ENCODE results near the gene RGR.
A peak's percentile ranks its signal among the peaks of the same experiment; 100 is the strongest.

The RGR gene

DNA sequence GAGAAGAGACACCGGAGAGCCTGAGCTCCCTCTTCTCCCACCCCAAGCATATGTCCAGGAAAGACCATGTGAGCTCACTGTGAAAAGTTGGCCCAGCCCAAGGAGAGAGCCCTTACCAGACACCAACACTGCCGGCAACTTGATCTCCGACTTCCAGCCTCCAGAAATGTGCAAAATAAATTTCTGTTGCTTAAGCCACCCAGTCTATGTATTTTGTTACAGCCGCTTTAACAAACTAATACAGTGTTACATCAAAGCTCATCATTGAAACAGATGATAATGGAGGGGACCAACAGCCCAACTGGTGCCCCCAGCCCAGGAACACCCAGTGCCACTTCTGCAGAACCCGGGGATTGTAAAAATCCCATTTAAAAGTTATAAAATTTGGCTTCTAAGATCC lies 18.9 kb downstream of the RGR start:
- Histone ChIP-seq H3K27me3 (ENCODE audit: insufficient read depth, low read depth) (no peaks in the 10 kb centered on the region), H3K9ac (no peak overlapping the region), H3K4me3 (IDR thresholded peaks at IDR 0.05; ENCODE audit: insufficient read depth, low read depth, low read length) (no peak overlapping the region), H3K4me2 (no peak overlapping the region), H2AFZ (ENCODE audit: low read depth) (no peak overlapping the region), H4K20me1 (ENCODE audit: insufficient read depth) (no peaks in the 10 kb centered on the region), H3K36me3 (ENCODE audit: insufficient read depth) (no peaks in the 10 kb centered on the region), H3K27ac (no peak overlapping the region), H3K79me2 (ENCODE audit: insufficient read depth, low read depth) (no peaks in the 10 kb centered on the region), H3K4me1 (ENCODE audit: low read depth, poor library complexity, severe bottlenecking) (no peaks in the 10 kb centered on the region)
- TF ChIP-seq, protein P1, sequence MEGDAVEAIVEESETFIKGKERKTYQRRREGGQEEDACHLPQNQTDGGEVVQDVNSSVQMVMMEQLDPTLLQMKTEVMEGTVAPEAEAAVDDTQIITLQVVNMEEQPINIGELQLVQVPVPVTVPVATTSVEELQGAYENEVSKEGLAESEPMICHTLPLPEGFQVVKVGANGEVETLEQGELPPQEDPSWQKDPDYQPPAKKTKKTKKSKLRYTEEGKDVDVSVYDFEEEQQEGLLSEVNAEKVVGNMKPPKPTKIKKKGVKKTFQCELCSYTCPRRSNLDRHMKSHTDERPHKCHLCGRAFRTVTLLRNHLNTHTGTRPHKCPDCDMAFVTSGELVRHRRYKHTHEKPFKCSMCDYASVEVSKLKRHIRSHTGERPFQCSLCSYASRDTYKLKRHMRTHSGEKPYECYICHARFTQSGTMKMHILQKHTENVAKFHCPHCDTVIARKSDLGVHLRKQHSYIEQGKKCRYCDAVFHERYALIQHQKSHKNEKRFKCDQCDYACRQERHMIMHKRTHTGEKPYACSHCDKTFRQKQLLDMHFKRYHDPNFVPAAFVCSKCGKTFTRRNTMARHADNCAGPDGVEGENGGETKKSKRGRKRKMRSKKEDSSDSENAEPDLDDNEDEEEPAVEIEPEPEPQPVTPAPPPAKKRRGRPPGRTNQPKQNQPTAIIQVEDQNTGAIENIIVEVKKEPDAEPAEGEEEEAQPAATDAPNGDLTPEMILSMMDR (conservative IDR thresholded peaks at IDR 0.05; ENCODE audit: low read depth, low read length) = no peak

DNA sequence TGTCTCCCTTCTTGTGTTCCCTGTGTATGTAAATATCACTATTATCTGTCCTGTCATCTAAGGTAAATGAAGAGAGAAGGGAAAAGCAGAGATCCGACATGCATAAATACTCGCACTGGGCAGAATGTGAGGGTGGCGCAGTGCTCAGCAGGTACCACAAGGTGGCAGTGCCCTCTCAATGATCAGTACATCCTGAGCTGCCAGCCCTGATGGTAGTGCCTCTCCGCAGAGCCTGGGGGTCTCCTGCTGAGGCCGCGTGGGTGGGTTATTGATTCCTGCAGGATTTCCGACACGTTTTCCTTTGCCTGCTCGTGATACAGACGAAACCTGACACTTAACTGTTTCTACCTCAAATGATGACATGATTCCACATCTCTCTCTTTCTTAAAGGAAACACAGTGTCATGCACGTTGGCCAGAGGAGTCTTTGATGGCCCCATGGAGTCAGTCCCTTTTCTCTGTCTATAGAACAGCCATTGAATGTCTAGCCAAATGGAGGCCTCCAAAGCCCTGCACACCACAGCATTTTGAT lies 19.8 kb downstream of the RGR start:
- Histone ChIP-seq H3K4me1 (ENCODE audit: low read depth, poor library complexity, severe bottlenecking) (no peaks in the 10 kb centered on the region), H3K27ac (no peak overlapping the region), H3K79me2 (ENCODE audit: insufficient read depth, low read depth) (no peaks in the 10 kb centered on the region), H3K27me3 (ENCODE audit: insufficient read depth, low read depth) (no peaks in the 10 kb centered on the region), H3K36me3 (ENCODE audit: insufficient read depth) (no peaks in the 10 kb centered on the region), H3K4me2 (no peak overlapping the region), H2AFZ (ENCODE audit: low read depth) (no peak overlapping the region), H3K9ac (no peak overlapping the region), H3K4me3 (IDR thresholded peaks at IDR 0.05; ENCODE audit: insufficient read depth, low read depth, low read length) (no peak overlapping the region), H4K20me1 (ENCODE audit: insufficient read depth) (no peaks in the 10 kb centered on the region)
- TF ChIP-seq, protein P1 (conservative IDR thresholded peaks at IDR 0.05; ENCODE audit: low read depth, low read length) = peak; percentile 92

DNA sequence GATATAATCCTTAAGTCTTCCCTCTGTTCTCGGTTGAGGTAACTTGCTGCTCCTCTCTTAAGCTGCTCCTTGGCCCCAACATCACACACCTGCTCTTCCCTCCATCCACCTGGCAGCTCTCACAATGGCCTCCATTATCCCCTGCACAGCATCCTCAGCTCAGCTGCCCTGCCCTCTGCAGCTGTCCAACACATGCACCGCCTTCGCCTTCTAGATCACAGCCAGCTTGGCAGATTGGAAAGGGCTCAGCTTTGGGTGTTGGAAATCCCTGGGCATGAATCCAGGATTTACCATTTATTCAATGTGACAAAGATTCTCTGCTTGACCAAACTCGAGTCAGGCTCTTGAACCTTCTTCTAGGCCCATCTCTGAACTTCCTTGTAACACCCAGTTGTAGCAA lies 20.6 kb downstream of the RGR start:
- H3K4me1 ChIP-seq (ENCODE audit: low read depth, poor library complexity, severe bottlenecking) = no peaks in the 10 kb centered on the region
- H3K79me2 ChIP-seq (ENCODE audit: insufficient read depth, low read depth) = no peaks in the 10 kb centered on the region
- no peak overlapping the region for H3K27ac ChIP-seq
- H3K36me3 ChIP-seq (ENCODE audit: insufficient read depth) = no peaks in the 10 kb centered on the region
- H4K20me1 ChIP-seq (ENCODE audit: insufficient read depth) = no peaks in the 10 kb centered on the region
- H3K9ac ChIP-seq = no peak overlapping the region
- H3K4me2 ChIP-seq = no peak overlapping the region
- no peak overlapping the region for H2AFZ ChIP-seq (ENCODE audit: low read depth)
- H3K4me3 ChIP-seq (IDR thresholded peaks at IDR 0.05; ENCODE audit: insufficient read depth, low read depth, low read length) = no peak overlapping the region
- TF ChIP-seq, protein P1 (conservative IDR thresholded peaks at IDR 0.05; ENCODE audit: low read depth, low read length) = no peak
- H3K27me3 ChIP-seq (ENCODE audit: insufficient read depth, low read depth) = no peaks in the 10 kb centered on the region

DNA sequence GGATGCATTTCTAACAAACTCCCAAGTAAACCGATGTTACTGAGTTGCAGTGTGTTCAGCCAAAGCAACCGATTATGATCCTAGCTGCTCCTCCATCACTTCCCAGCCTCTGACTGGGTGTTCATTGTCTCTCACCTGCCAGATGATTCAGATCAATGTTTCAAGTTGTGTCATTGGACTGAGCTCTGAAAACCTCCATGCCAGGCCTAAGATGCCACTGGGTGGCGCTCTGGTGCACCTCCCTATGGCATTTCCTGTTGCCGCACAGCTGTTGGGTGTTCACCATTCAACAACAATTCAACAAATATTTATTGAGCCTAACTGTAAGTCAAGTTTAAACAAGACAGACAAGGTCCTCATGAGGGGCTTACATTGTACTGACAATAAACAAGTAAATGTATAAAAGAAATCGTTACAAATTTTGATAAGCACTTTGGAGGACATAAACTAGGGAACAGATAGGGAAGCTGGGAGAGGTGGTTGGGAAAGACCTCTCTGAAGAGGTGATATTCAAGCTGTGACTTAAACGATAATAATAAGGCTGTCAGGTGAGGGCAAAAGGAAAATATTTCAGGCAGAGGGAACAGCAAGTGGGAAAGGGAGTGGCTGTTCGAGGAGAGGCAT lies 22.8 kb downstream of the RGR start:
- TF ChIP-seq, protein P1 (conservative IDR thresholded peaks at IDR 0.05; ENCODE audit: low read depth, low read length) = peak; percentile 60
- H2AFZ ChIP-seq (ENCODE audit: low read depth) = no peak overlapping the region
- no peaks in the 10 kb centered on the region for H4K20me1 ChIP-seq (ENCODE audit: insufficient read depth)
- H3K4me1 ChIP-seq (ENCODE audit: low read depth, poor library complexity, severe bottlenecking) = no peaks in the 10 kb centered on the region
- no peaks in the 10 kb centered on the region for H3K27me3 ChIP-seq (ENCODE audit: insufficient read depth, low read depth)
- no peaks in the 10 kb centered on the region for H3K36me3 ChIP-seq (ENCODE audit: insufficient read depth)
- H3K4me2 ChIP-seq = no peak overlapping the region
- no peak overlapping the region for H3K9ac ChIP-seq
- H3K4me3 ChIP-seq (IDR thresholded peaks at IDR 0.05; ENCODE audit: insufficient read depth, low read depth, low read length) = no peak overlapping the region
- H3K79me2 ChIP-seq (ENCODE audit: insufficient read depth, low read depth) = no peaks in the 10 kb centered on the region
- H3K27ac ChIP-seq = no peak overlapping the region
